Stimulated activated CD4-positive, alpha-beta T cell treated with anti-CD3 and anti-CD28 coated beads, Interleukin-4, amount 100 ng/mL, for 4 hours (primary cell): ENCODE measurements around the gene OR51E1.

ENCODE experiments used
- DNase-seq, 2 experiments: peaks; one replicate each; pipeline ENCODE4 v3.0.0-alpha.2; 2020

The OR51E1 gene

GRCh38 chr11:4654635-4655369, 11.0 kb downstream of the OR51E1 start:
- no peak for DNase-seq

GRCh38 chr11:4658629-4659445, 15.1 kb downstream of the OR51E1 start:
- no peak for DNase-seq

- no peak for DNase-seq
These were observed 19.1 kb downstream of the OR51E1 start for GRCh38 chr11:4662876-4663275.

GRCh38 chr11:4664183-4664582, 20.4 kb downstream of the OR51E1 start:
- no peak for DNase-seq

- no peak for DNase-seq
These were observed 21.0 kb downstream of the OR51E1 start for GRCh38 chr11:4664786-4665185.

- no peak for DNase-seq
These were observed 21.6 kb downstream of the OR51E1 start for GRCh38 chr11:4665424-4665823.

- no peak for DNase-seq
These were observed 28.0 kb downstream of the OR51E1 start for GRCh38 chr11:4671741-4672140.

GRCh38 chr11:4672470-4672869, 28.7 kb downstream of the OR51E1 start:
- no peak for DNase-seq

- DNase-seq = no peak
These were observed 30.0 kb downstream of the OR51E1 start for GRCh38 chr11:4673781-4674180.

GRCh38 chr11:4677948-4678347, 34.2 kb downstream of the OR51E1 start:
- DNase-seq = no peak

- no peak for DNase-seq
These were observed 36.6 kb downstream of the OR51E1 start for GRCh38 chr11:4680341-4680740.

GRCh38 chr11:4682623-4683419, 39.0 kb downstream of the OR51E1 start:
- no peak for DNase-seq

- DNase-seq = no peak
These were observed 41.0 kb downstream of the OR51E1 start for GRCh38 chr11:4684631-4685285.

GRCh38 chr11:4695442-4695841, 51.7 kb downstream of the OR51E1 start:
- no peak for DNase-seq

- no peak for DNase-seq
These were observed 53.8 kb downstream of the OR51E1 start, which contains the start of gene OR51E2 for GRCh38 chr11:4697585-4697984. Gene OR51E2, minus strand, starts transcription at chr11:4697853. Its CDS starts 15,142 bp downstream, at chr11:4682711.

GRCh38 chr11:4699697-4700435, 56.1 kb downstream of the OR51E1 start:
- no peak for DNase-seq

GRCh38 chr11:4700436-4700820, 56.6 kb downstream of the OR51E1 start:
- DNase-seq = no peak

- no peak for DNase-seq
These were observed 60.4 kb downstream of the OR51E1 start, which contains the start of gene MMP26 for GRCh38 chr11:4704054-4704789. Gene MMP26, plus strand, starts transcription at chr11:4704784.

- DNase-seq = no peak
These were observed 61.1 kb downstream of the OR51E1 start for GRCh38 chr11:4704790-4705334.
